Measurements from ENCODE around the gene CFAP126.

GRCh38 chr1:161350671-161351070 is 17.0 kb downstream of the CFAP126 start:
- TF ChIP-seq CTCF (IDR thresholded peaks at IDR 0.05; ENCODE audit: low read length) (no peak), EZH2 (IDR thresholded peaks at IDR 0.05; ENCODE audit: borderline replicate concordance, low read length) (no peak)

Measured in OCI-LY1 (cell line).